8988T (cell line): ENCODE measurements around the gene TOMM40L.

Experiments
- DNase-seq: peaks from one replicate; pipeline ENCODE4 v3.0.0; 2011

The TOMM40L gene

GRCh38 chr1:161197560-161198193 is 28.2 kb upstream of the TOMM40L start:
- no peak for DNase-seq

- no peak for DNase-seq
These were observed 27.5 kb upstream of the TOMM40L start for GRCh38 chr1:161198194-161198896.

DNA sequence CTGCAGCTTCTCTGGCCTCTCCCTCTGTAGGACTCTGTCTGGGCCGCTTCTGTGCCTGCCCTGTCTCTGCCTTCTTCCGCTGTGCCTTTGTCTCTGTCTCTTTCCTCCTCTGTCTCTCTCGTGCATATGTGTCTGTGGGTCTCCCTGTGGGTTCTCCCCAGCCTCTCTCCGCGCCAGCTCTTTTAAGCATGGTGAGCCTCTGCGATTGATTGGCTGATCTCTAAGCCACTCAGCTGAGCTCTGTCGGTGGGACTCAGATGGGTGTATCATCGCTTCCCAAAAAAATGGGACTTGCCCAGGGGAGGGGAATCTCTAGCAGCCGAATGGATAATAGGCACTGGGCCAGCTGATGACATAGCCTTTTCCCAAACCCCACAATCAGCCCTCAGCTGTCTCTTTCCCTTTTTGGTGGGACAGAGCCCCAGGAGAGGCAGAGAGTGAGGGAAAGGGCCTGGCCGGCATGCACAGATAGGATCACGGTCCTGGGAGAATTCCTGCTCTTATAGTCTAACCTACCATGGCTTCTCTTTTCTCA is 26.9 kb upstream of the TOMM40L start, which contains the start of gene ADAMTS4:
ADAMTS4 (minus strand) TSS at position 158 of the 535 bp plus-strand sequence. CDS start 427 bp downstream, outside the sequence.
- DNase-seq, result no peak

DNA sequence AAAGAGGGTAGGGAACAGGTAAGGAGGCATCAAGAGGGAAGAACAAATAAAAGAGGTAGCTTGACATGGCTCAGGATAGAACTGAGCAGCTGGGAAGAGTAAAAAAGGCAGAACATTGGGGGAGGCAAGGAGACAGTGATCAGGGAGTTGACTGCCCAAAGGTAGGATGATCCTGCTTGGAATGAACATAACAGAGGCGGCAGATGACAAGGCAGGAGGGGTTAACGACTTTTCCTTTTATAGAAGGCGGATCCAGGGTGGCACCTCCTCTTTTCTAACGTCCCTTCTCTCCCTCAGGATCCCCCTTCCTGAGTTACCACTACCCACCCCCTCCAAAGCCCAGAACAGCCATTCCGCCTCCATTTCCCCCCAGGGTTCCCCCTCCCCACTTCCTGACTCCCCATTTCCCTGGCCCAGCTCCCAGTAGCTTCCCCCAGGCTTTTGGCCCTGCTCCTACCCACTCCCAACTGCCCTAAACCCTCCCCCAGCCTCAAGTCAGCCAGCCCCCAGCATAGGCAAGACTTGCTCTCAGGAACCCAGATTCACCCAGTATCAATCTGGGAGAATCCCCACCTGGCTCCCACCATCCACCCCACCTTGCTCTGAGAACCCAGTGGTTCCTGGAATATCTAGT is 26.2 kb upstream of the TOMM40L start:
- no peak for DNase-seq

GRCh38 chr1:161200421-161200991 is 25.4 kb upstream of the TOMM40L start:
- no peak for DNase-seq

DNA sequence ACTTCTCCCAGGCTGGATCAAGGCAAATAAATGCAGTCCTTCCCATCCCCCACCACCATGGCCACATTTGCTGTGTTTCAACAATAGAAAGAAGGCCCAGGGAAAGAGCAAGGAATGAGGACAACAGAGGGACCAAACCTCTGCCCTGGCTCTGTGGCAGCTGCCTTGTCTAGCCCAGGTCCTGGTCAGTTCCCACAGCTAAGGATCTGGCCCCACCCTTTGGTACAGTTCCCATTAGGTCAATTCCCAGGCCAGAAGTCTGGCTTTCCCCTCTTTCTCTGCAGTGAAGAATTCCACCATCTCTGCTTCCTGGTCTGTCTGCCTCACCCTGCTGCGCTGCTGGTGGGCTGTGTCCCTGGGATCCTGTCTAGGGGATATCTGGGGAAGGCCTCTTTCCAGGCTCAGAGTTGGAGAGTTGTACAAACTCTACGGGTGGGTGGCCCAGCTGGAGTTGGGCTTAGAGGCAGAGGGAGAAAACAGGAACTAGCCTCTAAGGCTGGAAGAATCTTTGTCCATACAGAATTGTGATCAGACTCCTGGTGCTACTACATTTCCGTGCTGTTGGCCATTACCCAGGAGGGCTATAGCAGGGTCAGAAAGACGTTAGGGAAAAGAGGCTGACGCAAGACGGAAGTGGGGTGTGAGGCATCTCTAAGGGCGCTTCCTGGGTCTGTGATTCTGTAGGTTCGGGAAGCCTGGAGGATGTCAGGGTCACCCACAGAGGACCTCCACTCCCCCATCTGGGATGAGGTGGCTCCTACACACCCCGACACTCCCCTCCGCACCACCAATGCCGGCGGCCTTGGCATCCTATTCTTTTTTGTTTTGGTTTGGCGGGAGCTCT is 24.6 kb upstream of the TOMM40L start:
- DNase-seq, result no peak

DNA sequence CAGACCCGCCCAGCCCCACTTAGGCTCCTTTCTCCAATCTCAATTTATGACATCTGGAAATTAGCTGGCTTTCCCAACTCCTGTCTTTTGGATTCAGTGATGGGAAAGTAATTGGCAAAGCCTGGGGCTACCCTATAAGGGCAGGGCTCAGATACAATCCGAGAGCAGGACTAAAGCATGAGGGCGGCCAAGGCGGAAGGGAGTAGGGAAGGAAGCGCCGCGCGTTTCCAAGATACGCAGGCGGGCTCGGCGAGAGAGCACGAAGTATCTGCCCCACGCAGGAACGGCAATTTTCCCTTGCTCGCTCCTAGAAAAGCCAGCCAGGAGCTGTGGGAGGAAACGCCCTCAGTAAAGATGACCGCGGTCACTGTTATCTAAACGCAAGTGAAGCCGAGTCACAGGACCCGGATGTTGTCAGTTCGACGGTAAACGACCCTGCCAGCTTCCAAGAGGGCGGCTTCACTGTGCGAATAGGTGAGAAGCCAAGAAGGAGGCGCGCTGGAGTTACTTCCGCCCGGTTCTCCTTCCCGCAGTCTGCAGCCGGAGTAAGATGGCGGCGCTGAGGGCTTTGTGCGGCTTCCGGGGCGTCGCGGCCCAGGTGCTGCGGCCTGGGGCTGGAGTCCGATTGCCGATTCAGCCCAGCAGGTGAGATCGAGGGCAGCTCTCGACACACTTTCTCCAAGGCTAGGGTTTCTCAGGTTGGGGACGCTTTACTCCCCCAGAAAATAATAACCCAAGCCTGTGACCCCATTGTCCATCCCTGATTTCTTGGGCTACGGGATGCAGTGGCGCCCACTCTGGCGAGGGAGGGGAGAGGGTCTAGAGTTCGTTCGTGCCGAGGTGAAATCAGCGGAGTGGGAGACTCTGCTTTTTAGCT is 23.8 kb upstream of the TOMM40L start, which contains the start of gene NDUFS2:
NDUFS2 (plus strand) TSS at position 532 of the 877 bp plus-strand sequence; CDS start at position 551, 19 bp downstream.
- DNase-seq, result peak; percentile 88

- DNase-seq, result no peak
These were observed 19.3 kb upstream of the TOMM40L start for GRCh38 chr1:161206411-161207140.

DNA sequence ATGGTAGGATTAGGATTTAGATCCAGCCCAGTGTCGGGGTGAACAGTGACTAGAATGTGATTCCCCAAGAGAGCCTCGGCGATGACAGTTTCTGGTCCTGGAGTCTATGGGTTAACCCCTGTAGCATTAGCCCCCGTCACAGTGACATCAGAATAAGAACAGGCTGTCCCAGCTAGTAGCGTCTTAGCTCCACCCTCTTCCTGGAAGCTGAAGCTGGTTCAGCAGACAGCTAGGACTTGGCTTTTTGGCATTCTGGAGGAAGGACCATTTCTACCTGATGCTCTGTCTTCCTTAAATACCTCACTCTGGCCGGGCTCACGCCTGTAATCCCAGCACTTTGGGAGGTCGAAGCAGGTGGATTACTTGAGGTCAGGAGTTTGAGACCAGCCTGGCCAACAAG is 18.7 kb upstream of the TOMM40L start:
- no peak for DNase-seq

GRCh38 chr1:161209790-161210409 is 16.0 kb upstream of the TOMM40L start:
- peak; percentile 69 for DNase-seq

DNA sequence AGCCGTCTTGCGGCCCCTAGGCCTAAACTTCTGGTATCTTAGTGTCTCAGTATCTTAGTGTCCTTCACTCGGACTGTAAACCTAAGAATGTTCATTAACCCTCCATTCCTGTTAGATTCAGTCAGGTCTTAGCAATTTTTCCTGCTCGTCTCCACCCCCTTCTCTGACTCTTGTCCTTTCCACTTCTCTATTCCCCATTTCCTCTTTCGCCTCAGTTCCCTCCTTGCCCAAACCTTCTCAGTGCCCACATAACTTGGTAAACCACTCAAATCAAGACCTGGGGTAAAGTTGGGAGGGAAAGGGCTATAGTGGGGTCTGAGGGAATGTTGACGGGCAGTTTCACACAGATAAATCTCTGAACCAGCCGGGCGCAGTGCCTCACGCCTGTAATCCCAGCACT is 11.5 kb upstream of the TOMM40L start:
- DNase-seq, result no peak

DNA sequence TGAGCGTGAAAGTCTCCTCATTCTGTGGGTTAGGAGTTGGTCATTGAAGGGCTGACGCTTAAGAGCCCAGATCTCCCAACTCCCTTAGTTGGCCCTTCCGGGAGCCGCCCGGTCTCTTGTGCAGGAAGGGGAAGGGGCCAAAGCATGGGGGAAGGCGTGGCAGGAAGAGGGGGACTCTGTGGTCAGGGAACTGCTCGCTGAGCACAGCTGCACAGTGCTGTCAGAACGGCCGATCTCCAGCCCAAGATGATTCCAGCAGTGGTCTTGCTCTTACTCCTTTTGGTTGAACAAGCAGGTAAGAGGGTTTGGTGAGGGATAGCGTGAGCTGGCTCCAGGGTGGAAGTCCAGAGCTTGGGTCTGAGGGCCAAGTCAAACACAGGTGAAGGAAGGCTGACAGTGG is 10.8 kb upstream of the TOMM40L start, which contains the start of gene FCER1G:
FCER1G (plus strand) TSS at position 220 of the 400 bp plus-strand sequence; CDS start at position 247, 27 bp downstream.
- DNase-seq, result no peak

DNA sequence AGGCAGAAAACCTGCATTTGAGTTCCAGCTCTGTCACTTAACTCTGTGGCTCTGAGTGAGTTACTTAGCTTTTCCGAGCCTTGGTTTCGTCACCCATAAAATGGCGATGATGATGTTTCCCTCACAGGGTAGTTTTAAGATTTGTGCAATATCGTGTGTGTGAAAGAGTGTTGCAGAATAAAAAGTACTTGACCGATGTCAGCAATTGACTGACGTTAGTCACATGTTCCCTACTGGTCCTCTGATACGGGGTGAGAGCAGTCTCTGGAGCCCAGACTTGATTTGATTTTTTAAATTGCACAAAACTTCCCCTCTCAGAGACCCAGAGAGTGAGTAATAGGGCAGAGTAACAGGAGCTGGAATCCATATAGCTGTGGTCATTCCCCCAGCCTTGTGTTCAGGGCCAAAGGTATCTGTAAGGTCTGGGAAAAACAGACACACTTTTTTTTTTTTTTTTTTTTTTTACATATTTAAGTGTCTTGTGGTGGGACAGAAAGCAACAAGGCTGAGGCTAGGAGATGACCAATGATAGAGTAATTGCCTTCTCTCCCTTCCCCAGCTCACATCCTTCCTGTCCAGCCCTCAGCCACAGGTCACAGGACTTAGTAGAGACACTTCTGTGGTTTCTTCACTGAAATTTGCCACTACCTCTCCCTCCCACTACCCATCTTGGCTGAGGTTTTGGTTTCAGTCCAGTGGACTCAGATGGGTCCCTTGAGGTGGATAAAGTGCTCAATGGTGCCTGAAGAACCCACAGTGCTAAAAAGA is 8.7 kb upstream of the TOMM40L start:
- no peak for DNase-seq

- DNase-seq, result no peak
These were observed 8.0 kb upstream of the TOMM40L start for GRCh38 chr1:161217831-161218230.

GRCh38 chr1:161218301-161219077 is 7.4 kb upstream of the TOMM40L start:
- DNase-seq, result no peak

DNA sequence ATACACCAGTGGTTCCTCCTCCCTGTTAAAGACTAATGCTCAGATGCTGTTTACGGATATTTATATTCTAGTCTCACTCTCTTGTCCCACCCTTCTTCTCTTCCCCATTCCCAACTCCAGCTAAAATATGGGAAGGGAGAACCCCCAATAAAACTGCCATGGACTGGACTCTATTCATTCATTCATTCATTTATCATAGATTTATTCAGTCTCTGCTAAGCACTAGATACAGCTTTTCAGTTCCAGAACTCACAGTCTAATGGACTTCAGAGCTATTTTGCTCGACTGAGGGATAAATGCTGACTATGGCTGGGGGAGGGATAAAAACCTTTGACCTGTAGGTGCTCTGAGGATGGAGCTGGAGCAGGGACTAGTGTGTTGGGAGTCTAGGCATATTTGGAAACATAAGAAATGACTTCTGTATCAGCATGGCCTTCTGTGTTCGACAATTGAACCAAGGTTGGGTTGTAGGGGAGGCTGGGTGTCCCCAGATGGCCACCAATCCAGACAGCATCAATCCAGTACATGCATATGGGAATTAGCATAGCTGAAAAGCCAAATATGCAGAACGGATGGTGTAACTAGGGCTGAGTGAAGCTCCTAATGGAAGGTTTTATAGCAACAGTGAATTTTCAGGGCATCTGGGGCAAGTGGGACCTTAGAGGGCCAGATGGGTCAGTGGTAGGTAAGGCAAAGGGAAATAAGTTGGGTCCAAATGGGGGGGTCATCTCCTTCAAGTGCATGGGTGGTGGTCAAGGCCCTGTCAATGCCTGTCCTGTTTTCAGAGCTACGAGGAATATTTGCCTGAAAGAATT is 6.6 kb upstream of the TOMM40L start:
- no peak for DNase-seq

GRCh38 chr1:161220002-161220401 is 5.9 kb upstream of the TOMM40L start:
- no peak for DNase-seq
